Measurements from ENCODE around the gene MIEF2. TPM values are rescaled to one million over a fixed set of nuclear protein-coding genes. Genes with fewer than 3 reads are reported as not detected.

Gene MIEF2
- total and polyA plus RNA-seq, 2 donors from 2014 or later, result 19.3 to 25.3 TPM

- no peaks in the 10 kb centered on the region for H3K4me1 ChIP-seq (ENCODE audit: control insufficient read depth in 2 of 3, insufficient read depth in 2 of 3, low read depth in 1 of 3, low read length in 3 of 3)
- peaks cover 3 to 10% (median 4%) of the 10 kb centered on the region in 3 donors for H3K36me3 ChIP-seq (ENCODE audit: control insufficient read depth in 2 of 3, insufficient read depth in 3 of 3, low read length in 3 of 3)
- no peak for TF ChIP-seq CTCF (IDR thresholded peaks at IDR 0.05; ENCODE audit: borderline replicate concordance, extremely low read depth, insufficient read depth)
- no peak overlapping the region for H3K27ac ChIP-seq (ENCODE audit: low read depth in 2 of 2, low read length in 2 of 2)
- H3K27me3 ChIP-seq (ENCODE audit: control insufficient read depth, insufficient read depth, low read length), result no peaks in the 10 kb centered on the region
- no peak overlapping the region for H3K4me3 ChIP-seq (ENCODE audit: low read length in 3 of 3)
- FAIRE-seq, result no peak
- H3K9me3 ChIP-seq (ENCODE audit: control insufficient read depth in 2 of 3, insufficient read depth in 1 of 3, low read length in 3 of 3), result no peaks in the 10 kb centered on the region
- H3K9ac ChIP-seq (ENCODE audit: low read length in 3 of 3), result no peak overlapping the region
- DNase-seq, result no peak
- intact Hi-C loops (cut with DNase I), result no loop called here
These were observed 9.8 kb downstream of the MIEF2 start for GRCh38 chr17:18270046-18270931.

- Histone ChIP-seq H3K27me3 (ENCODE audit: control insufficient read depth, insufficient read depth, low read length) (no peaks in the 10 kb centered on the region), H3K4me1 (ENCODE audit: control insufficient read depth in 2 of 3, insufficient read depth in 2 of 3, low read depth in 1 of 3, low read length in 3 of 3) (no peaks in the 10 kb centered on the region), H3K9me3 (ENCODE audit: control insufficient read depth in 2 of 3, insufficient read depth in 1 of 3, low read length in 3 of 3) (no peaks in the 10 kb centered on the region), H3K36me3 (ENCODE audit: control insufficient read depth in 2 of 3, insufficient read depth in 3 of 3, low read length in 3 of 3) (peaks cover 5 to 31% (median 25%) of the 10 kb centered on the region in 3 donors), H3K27ac (ENCODE audit: low read depth in 2 of 2, low read length in 2 of 2) (no peak overlapping the region), H3K9ac (ENCODE audit: low read length in 3 of 3) (no peak overlapping the region), H3K4me3 (ENCODE audit: low read length in 3 of 3) (no peak overlapping the region)
- TF ChIP-seq CTCF (IDR thresholded peaks at IDR 0.05; ENCODE audit: borderline replicate concordance, extremely low read depth, insufficient read depth), result no peak
- DNase-seq, result no peak
- no peak for FAIRE-seq
- intact Hi-C loops (cut with DNase I), result no loop called here
These were observed 16.6 kb downstream of the MIEF2 start for GRCh38 chr17:18277076-18277475.

GRCh38 chr17:18278867-18279266 is 18.4 kb downstream of the MIEF2 start:
- no peak overlapping the region for H3K27ac ChIP-seq (ENCODE audit: low read depth in 2 of 2, low read length in 2 of 2)
- no peak overlapping the region for H3K4me3 ChIP-seq (ENCODE audit: low read length in 3 of 3)
- H3K36me3 ChIP-seq (ENCODE audit: control insufficient read depth in 2 of 3, insufficient read depth in 3 of 3, low read length in 3 of 3), result peaks cover 5 to 46% (median 33%) of the 10 kb centered on the region in 3 donors
- intact Hi-C loops (cut with DNase I), result no loop called here
- no peaks in the 10 kb centered on the region for H3K9me3 ChIP-seq (ENCODE audit: control insufficient read depth in 2 of 3, insufficient read depth in 1 of 3, low read length in 3 of 3)
- no peaks in the 10 kb centered on the region for H3K4me1 ChIP-seq (ENCODE audit: control insufficient read depth in 2 of 3, insufficient read depth in 2 of 3, low read depth in 1 of 3, low read length in 3 of 3)
- no peak for DNase-seq
- no peaks in the 10 kb centered on the region for H3K27me3 ChIP-seq (ENCODE audit: control insufficient read depth, insufficient read depth, low read length)
- FAIRE-seq, result no peak
- H3K9ac ChIP-seq (ENCODE audit: low read length in 3 of 3), result no peak overlapping the region
- TF ChIP-seq CTCF (IDR thresholded peaks at IDR 0.05; ENCODE audit: borderline replicate concordance, extremely low read depth, insufficient read depth), result no peak

Data from kidney (tissue), 14 donors.